H1 (cell line): ENCODE data around the gene PLPPR3. TPM values are rescaled to one million over a fixed set of nuclear protein-coding genes. Genes with fewer than 3 reads are reported as not detected.

ENCODE experiments used
- CTCF ChIA-PET: fragments of 300-600 bp; sonication (Branson Sonifier 250); formaldehyde crosslinking; loops from one replicate; lab custom pipeline; 2021; ENCODE audit not compliant: partially characterized antibody; lab: Charles Lee
- POLR2A ChIA-PET: fragments of 300-600 bp; sonication (Branson Sonifier 250); formaldehyde crosslinking; loops from one replicate; lab custom pipeline; 2021; ENCODE audit warnings: inconsistent platforms; ENCODE audit not compliant: partially characterized antibody; lab: Charles Lee
- DNase-seq, 2 experiments: peaks; one replicate each; pipeline versions ENCODE4 v3.0.0 to v3.0.0-alpha.2; 2010 to 2022; ENCODE audit warnings: low spot score in 2 of 2, low read depth in 1 of 2, mixed read lengths in 1 of 2
- FAIRE-seq: peaks from 2 replicates; lab custom pipeline; 2011; peaks lifted over from hg19 to GRCh38; lab: Jason Lieb, UNC
- H2AFZ ChIP-seq: 2 replicates; pipeline ENCODE4 v1.8.1; 2012; ENCODE audit warnings: low read length, inconsistent platforms
- H2AK5ac ChIP-seq: 2 replicates; pipeline ENCODE4 v1.6.1; 2013; ENCODE audit warnings: low read depth, low read length
- H2BK120ac ChIP-seq: replicated peaks from 2 replicates; pipeline ENCODE3; 2013; ENCODE audit warnings: low read depth, low read length, inconsistent platforms
- H2BK12ac ChIP-seq: 2 replicates; pipeline ENCODE4 v1.6.1; 2013; ENCODE audit warnings: low read depth, low read length
- H2BK15ac ChIP-seq: 2 replicates; pipeline ENCODE4 v1.6.1; 2013; ENCODE audit warnings: low read length
- H2BK20ac ChIP-seq: 2 replicates; pipeline ENCODE4 v1.6.1; 2013; ENCODE audit warnings: low read length
- H2BK5ac ChIP-seq: 2 replicates; pipeline ENCODE4 v1.6.1; 2013; ENCODE audit warnings: low read depth, low read length
- H3K14ac ChIP-seq: 2 replicates; pipeline ENCODE4 v1.6.1; 2013; ENCODE audit warnings: inconsistent platforms; ENCODE audit not compliant: insufficient read length
- H3K18ac ChIP-seq: 2 replicates; pipeline ENCODE4 v1.6.1; 2013; ENCODE audit warnings: low read length; ENCODE audit errors: extremely low read depth
- H3K23ac ChIP-seq: 2 replicates; pipeline ENCODE4 v1.6.1; 2013; ENCODE audit warnings: inconsistent platforms; ENCODE audit not compliant: insufficient read length
- H3K23me2 ChIP-seq: 2 replicates; pipeline ENCODE4 v1.6.1; 2013; ENCODE audit warnings: low read depth, low read length
- H3K27ac ChIP-seq: 2 replicates; pipeline ENCODE4 v1.6.1; 2011; ENCODE audit warnings: low read depth, low read length, inconsistent platforms
- H3K27me3 ChIP-seq, 4 experiments: replicated peaks in 1 of 4; 1 replicate in 1 of 4; 2 replicates in 3 of 4; pipeline versions ENCODE4 v1.6.1 to v1.8.1; 2011 to 2013; ENCODE audit warnings: low read length in 3 of 4, mild to moderate bottlenecking in 3 of 4, inconsistent platforms in 2 of 4, mixed read lengths in 2 of 4, moderate library complexity in 1 of 4; ENCODE audit not compliant: control insufficient read depth in 3 of 4, insufficient read depth in 3 of 4; ENCODE audit errors: extremely low read depth in 1 of 4
- H3K36me3 ChIP-seq, 4 experiments: 2 replicates each; pipeline versions ENCODE4 v1.6.1 to v1.8.1; 2011 to 2013; ENCODE audit warnings: mild to moderate bottlenecking in 4 of 4, low read length in 3 of 4, moderate library complexity in 2 of 4, control low read depth in 1 of 4, inconsistent platforms in 1 of 4; ENCODE audit not compliant: insufficient read depth in 4 of 4, control insufficient read depth in 2 of 4
- H3K4ac ChIP-seq: replicated peaks from 2 replicates; pipeline ENCODE3; 2013; ENCODE audit warnings: low read length, low read depth, mixed read lengths, inconsistent platforms; ENCODE audit not compliant: insufficient read length
- H3K4me1 ChIP-seq, 4 experiments: replicated peaks in 1 of 4; 1 replicate in 1 of 4; 2 replicates in 3 of 4; pipeline versions ENCODE4 v1.6.1 to v1.8.1; 2011 to 2013; ENCODE audit warnings: low read length in 3 of 4, inconsistent platforms in 2 of 4, mixed read lengths in 1 of 4; ENCODE audit not compliant: insufficient read depth in 4 of 4, control insufficient read depth in 3 of 4
- H3K4me2 ChIP-seq, 2 experiments: 2 replicates each; pipeline versions ENCODE4 v1.6.1 to v1.8.1; 2011 to 2013; ENCODE audit warnings: low read depth in 2 of 2, low read length in 2 of 2, control low read depth in 1 of 2, inconsistent platforms in 1 of 2, mild to moderate bottlenecking in 1 of 2; ENCODE audit not compliant: insufficient read depth in 1 of 2
- H3K4me3 ChIP-seq, 4 experiments: fragments of 200-600, 300-600 bp in 1 of 4; sonication (generic), shearing (Covaris generic), sonication (Bioruptor Twin) in 1 of 4; 2 replicates each; pipeline versions ENCODE4 v1.5.1 to v1.8.1; 2011 to 2016; ENCODE audit warnings: low read length in 4 of 4, low read depth in 3 of 4, control low read depth in 2 of 4, inconsistent platforms in 2 of 4, mild to moderate bottlenecking in 2 of 4, mixed read lengths in 1 of 4, moderate library complexity in 1 of 4; ENCODE audit not compliant: insufficient read depth in 2 of 4; ENCODE audit errors: extremely low read depth in 1 of 4
- H3K56ac ChIP-seq: replicated peaks from 2 replicates; pipeline ENCODE3; 2013; ENCODE audit warnings: low read depth, mild to moderate bottlenecking, mixed read lengths, low read length, inconsistent platforms; ENCODE audit not compliant: insufficient read length
- H3K79me1 ChIP-seq: 2 replicates; pipeline ENCODE4 v1.6.1; 2013; ENCODE audit warnings: low read depth, low read length, control low read depth
- H3K79me2 ChIP-seq, 2 experiments: 2 replicates each; pipeline versions ENCODE4 v1.6.1 to v1.8.1; 2012 to 2013; ENCODE audit warnings: low read length in 2 of 2, mild to moderate bottlenecking in 2 of 2, inconsistent platforms in 1 of 2; ENCODE audit not compliant: insufficient read depth in 2 of 2, control insufficient read depth in 1 of 2
- H3K9ac ChIP-seq, 4 experiments: replicated peaks in 1 of 4; 1 replicate in 1 of 4; 2 replicates in 3 of 4; pipeline versions ENCODE4 v1.6.1 to v1.8.1; 2011 to 2013; ENCODE audit warnings: low read depth in 3 of 4, low read length in 3 of 4, control low read depth in 2 of 4, mild to moderate bottlenecking in 2 of 4, moderate library complexity in 2 of 4, inconsistent platforms in 1 of 4; ENCODE audit errors: extremely low read depth in 1 of 4
- H3K9me3 ChIP-seq, 2 experiments: 2 replicates each; pipeline versions ENCODE4 v1.6.1 to v1.8.1; 2012 to 2013; ENCODE audit warnings: mild to moderate bottlenecking in 2 of 2, moderate library complexity in 2 of 2, control low read depth in 1 of 2, inconsistent platforms in 1 of 2, low read depth in 1 of 2, low read length in 1 of 2, mixed read lengths in 1 of 2; ENCODE audit not compliant: insufficient read depth in 2 of 2
- H4K20me1 ChIP-seq, 2 experiments: replicated peaks in 1 of 2; 2 replicates each; pipeline versions ENCODE3 to v1.8.1; 2011 to 2013; ENCODE audit warnings: inconsistent platforms in 2 of 2, low read length in 2 of 2, mild to moderate bottlenecking in 1 of 2; ENCODE audit not compliant: insufficient read depth in 2 of 2, control insufficient read depth in 1 of 2
- H4K5ac ChIP-seq: 2 replicates; pipeline ENCODE4 v1.6.1; 2013; ENCODE audit warnings: low read length, low read depth, mixed read lengths, inconsistent platforms; ENCODE audit not compliant: insufficient read length
- H4K8ac ChIP-seq: 2 replicates; pipeline ENCODE4 v1.8.0; 2013; ENCODE audit warnings: mild to moderate bottlenecking, moderate library complexity, low read length, inconsistent platforms; ENCODE audit not compliant: insufficient read depth; ENCODE audit errors: extremely low read depth
- H4K91ac ChIP-seq: replicated peaks from 2 replicates; pipeline ENCODE3; 2013; ENCODE audit warnings: low read length, mixed read lengths, inconsistent platforms; ENCODE audit not compliant: insufficient read length
- MAFK ChIP-seq: IDR thresholded peaks from 2 replicates; pipeline ENCODE4 v1.6.1; 2012; ENCODE audit warnings: low read depth, mild to moderate bottlenecking, improper control_type of control experiment, low read length
- WGBS, 2 experiments: shearing (Covaris generic) in 1 of 2; methylation state at CpG; one replicate each; pipeline versions ENCODE4 v1.1.6 to v1.1.7; 2013 to 2015; ENCODE audit warnings: low lambda C conversion rate in 2 of 2, mixed read lengths in 2 of 2, inconsistent platforms in 1 of 2, low coverage in 1 of 2, missing lambda C conversion rate in 1 of 2; ENCODE audit not compliant: insufficient replicate concordance in 2 of 2, insufficient coverage in 1 of 2, insufficient read length in 1 of 2; ENCODE audit errors: extremely low coverage in 1 of 2, missing lambda C conversion rate in 1 of 2; 5-methylcytosine and 5-hydroxymethylcytosine counted together
- polyA plus RNA-seq, 7 experiments: library from polyadenylated mRNA; depleted of rRNA in 3 of 7; stranded (reverse) in 5 of 7; unstranded in 2 of 7; fragments of >200 nt in 5 of 7; fragments of 200-250 nt in 2 of 7; gene quantifications; 1 replicate in 5 of 7; 2 replicates in 1 of 7; 4 replicates in 1 of 7; pipeline versions ENCODE4 v1.2.1 to v1.2.3, GENCODE V29; 2011 to 2013; ENCODE audit warnings: missing spikeins in 2 of 7, mixed read lengths in 2 of 7
- total RNA-seq: library from RNA; stranded (reverse); fragmentation: NEBNext Ultra II Directional; extraction: Animal tissue kit (Norgen Biotek cat#: 25700); gene quantifications from 2 replicates; pipeline ENCODE4 v1.2.1, GENCODE V29; 2021

Gene PLPPR3
- total and polyA plus RNA-seq, 2 of the 8 experiments (the other 6 are each of a cell fraction or from before 2014, with no cell fraction given): 71.7 to 76.4 TPM

- Histone ChIP-seq H2BK20ac (no peak overlapping the region), H3K4ac (no peak overlapping the region), H3K9ac (no peak overlapping the region), H3K79me2 (peaks cover 12 to 47% of the 10 kb centered on the region in 2 experiments; a peak in 3 of 4 replicates), H2BK120ac (no peak overlapping the region), H4K8ac (no peak overlapping the region; the same call in 1 of the 2 replicates), H3K27ac (no peak overlapping the region), H4K91ac (no peak overlapping the region), H2AFZ (no peak overlapping the region), H3K4me3 (no peak overlapping the region), H3K79me1 (peaks cover 18% of the 10 kb centered on the region), H3K56ac (no peak overlapping the region), H4K20me1 (peaks cover 40 to 56% of the 10 kb centered on the region in 2 experiments), H3K4me1 (no peaks in the 10 kb centered on the region; a peak in 2 of 7 replicates), H2BK15ac (no peak overlapping the region), H4K5ac (no peak overlapping the region), H3K18ac (no peak overlapping the region), H3K36me3 (peaks cover 61 to 99% (median 82%) of the 10 kb centered on the region in 4 experiments), H2BK12ac (no peak overlapping the region), H3K23me2 (no peaks in the 10 kb centered on the region; the same call in 1 of the 2 replicates), H3K14ac (no peak overlapping the region), H2BK5ac (no peak overlapping the region), H3K4me2 (no peak overlapping the region), H3K9me3 (no peaks in the 10 kb centered on the region), H3K23ac (no peak overlapping the region), H2AK5ac (no peak overlapping the region), H3K27me3 (no peaks in the 10 kb centered on the region)
- DNase-seq: no peak
- ChIA-PET POLR2A (interaction anchor here (0.9 to 16.9 kb wide), 6 partner anchors 6 to 95 kb away, joined by 3 to 277 read pairs (median 82); partner anchors contain the start of genes AZU1, PLPPR3 and PTBP1), CTCF (interaction anchor here (0.6 to 0.9 kb wide), 3 partner anchors 14 to 37 kb away, joined by 3 to 5 read pairs (median 5); no protein-coding TSS in a partner anchor)
- no peak for FAIRE-seq
- WGBS, 2 experiments: 96 to 100% methylated on average over 1 to 38 of the region's 44 CpGs
- TF ChIP-seq MAFK: no peak
These were observed 13.9 kb downstream of the PLPPR3 start for GRCh38 chr19:807627-808422.
